ENCODE data around the gene PPOX.

PPOX gene

DNA sequence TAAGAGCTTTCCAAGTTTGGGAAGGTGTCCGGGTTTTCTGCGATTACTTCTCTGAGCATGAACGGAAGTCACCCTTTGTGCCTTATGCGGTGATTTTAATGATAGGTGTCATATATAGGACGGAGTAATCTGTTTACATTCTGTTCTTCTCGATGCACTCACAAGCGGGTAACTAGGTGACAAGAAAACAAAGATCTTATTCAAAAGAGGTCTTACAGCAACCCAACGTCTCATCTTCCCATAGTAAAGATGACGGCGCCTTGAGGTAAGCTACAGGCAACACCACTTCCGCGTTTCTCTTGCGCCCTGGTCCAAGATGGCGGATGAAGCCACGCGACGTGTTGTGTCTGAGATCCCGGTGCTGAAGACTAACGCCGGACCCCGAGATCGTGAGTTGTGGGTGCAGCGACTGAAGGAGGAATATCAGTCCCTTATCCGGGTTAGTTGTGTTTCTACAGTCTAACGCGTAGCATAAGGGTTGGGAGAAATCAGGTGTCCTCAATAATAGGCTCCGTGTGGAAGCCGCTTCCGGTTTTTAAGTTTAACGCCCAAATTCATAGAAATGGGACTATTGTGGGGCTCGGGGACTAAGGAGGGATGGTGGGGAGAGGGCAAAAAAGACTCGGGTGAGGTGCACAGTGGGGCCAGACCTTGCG is 12.4 kb upstream of the PPOX start, which contains the start of gene UFC1:
Gene UFC1, plus strand, starts transcription at position 297 of the 656 bp plus-strand sequence. Its CDS starts 20 bp downstream, at position 317.
- DNase-seq (ENCODE audit: low spot score), result peak; percentile 80

DNA sequence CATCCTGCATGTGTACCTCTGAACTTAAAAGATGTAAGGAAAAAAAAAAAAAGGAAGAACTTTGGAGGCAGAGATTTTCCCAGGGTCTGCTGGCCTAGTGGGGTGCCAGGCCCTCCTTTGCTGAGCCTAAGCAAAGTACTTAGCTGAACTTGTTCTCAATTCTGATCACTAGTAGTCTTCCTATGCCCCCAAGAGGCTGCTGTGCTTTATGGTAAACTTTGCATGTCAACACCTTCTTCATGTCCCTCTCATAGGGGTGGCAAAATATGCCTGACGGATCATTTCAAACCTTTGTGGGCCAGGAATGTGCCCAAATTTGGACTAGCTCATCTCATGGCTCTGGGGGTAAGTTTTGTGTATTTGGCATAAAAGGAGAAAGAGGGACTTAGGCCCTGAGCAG is 8.4 kb upstream of the PPOX start:
- no peak for DNase-seq (ENCODE audit: low spot score)

DNA sequence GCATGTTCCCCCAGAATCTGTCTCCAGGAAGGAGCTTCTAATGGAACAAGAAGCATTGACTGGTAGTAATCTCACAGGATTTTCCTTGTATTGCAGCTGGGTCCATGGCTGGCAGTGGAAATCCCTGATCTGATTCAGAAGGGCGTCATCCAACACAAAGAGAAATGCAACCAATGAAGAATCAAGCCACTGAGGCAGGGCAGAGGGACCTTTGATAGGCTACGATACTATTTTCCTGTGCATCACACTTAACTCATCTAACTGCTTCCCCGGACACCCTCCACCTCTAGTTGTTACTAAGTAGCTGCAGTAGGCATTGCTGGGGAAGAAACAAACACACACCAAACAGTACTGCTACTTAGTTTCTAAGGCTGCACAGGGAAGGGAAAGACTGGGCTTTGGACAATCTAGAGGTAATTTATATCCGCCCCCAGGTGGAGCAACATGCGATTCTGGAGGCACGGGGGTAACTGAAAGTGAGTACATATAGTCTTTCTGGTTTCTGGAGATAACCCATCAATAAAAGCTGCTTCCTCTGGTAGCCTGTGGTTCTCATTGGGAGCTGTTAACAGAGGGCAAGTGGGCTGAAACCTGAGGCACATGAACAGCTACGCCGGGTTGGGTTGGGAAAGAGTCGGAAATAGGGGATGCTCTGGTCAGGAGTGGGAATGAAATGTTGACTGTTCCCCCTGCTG is 7.8 kb upstream of the PPOX start:
- DNase-seq (ENCODE audit: low spot score), result no peak

DNA sequence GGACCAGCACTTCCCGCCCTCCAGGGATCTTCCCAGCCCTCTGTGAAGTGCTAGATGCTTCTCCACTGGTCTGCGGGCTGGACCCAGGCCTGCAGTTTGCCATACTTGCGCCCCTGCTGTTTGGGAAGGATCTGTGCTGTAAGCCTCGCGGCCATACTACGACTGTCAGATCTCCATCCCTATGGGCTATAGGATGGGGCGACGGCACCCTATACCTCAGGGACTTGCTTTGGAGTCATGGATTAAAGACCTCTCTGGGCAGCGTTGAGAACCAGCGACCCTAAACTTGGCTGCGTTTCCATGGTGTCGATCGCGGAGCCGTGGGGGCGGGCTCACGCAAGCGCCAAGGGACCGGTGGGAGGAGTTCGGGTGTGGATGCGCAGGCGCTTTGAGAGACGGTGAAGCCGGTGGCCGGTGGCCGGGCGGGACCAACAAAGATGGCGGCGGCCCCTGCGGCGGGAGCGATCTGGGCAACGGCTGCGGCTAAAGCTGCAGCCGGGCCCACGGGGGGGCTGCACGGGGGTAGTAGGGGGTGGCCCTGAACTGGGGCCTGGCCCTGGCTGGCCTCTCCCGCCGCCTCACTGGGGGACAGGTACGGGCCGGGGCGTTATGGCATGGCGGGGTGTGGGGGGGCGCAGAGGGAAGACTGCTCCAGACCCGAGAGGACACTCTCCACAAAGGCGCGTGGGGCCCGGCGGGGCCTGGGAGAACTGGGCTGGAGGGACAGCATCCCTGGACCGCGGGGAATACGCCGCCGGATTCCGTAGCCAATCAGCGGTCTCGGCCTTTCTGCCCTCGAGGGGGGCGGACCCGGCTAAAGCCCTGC is 6.9 kb upstream of the PPOX start, which contains the start of gene USP21:
Gene USP21, plus strand, starts transcription at position 414 of the 826 bp plus-strand sequence. CDS start 1,141 bp downstream, outside the sequence.
- peak; percentile 94 for DNase-seq (ENCODE audit: low spot score)

DNA sequence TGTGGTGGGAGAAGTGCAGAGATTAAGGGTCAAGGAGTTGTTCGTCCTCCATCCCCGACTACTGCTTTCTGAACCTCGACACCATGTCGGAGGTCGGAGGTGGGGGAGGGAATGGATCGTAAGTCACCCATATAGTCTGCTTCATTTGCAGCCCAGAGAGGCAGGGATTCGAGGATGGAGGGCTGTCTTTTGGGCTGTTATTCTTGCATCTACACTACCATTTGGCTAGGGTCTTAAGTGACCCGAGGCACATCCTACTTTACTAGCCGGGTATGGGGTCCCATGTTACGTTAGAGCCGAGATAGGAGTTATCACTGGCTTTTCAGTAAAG is 6.3 kb upstream of the PPOX start:
- no peak for DNase-seq (ENCODE audit: low spot score)

DNA sequence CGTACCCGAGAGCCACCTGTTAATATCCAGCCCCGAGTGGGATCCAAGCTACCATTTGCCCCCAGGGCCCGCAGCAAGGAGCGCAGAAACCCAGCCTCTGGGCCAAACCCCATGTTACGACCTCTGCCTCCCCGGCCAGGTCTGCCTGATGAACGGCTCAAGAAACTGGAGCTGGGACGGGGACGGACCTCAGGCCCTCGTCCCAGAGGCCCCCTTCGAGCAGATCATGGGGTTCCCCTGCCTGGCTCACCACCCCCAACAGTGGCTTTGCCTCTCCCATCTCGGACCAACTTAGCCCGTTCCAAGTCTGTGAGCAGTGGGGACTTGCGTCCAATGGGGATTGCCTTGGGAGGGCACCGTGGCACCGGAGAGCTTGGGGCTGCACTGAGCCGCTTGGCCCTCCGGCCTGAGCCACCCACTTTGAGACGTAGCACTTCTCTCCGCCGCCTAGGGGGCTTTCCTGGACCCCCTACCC is 5.5 kb upstream of the PPOX start:
- no peak for DNase-seq (ENCODE audit: low spot score)

DNA sequence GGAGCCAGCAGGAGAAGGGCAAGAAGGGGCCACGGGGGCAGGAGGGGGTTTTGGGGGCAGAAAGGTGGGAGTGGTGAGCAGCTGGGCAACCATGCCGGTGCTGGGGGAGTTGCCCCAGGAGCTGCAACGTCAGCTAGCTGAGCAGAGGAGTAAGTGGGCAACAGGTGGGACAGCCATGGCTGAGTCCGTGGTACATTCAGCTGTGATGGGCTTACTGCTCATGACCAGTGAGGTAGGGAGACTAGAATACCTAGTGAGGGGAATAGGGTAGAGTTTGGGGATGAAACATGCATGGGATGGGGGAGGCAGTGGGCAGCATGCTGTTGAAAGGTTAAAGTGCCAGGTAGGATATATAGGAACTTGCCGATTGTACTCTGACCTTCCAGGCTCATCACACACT is 4.6 kb upstream of the PPOX start:
- DNase-seq (ENCODE audit: low spot score), result no peak

DNA sequence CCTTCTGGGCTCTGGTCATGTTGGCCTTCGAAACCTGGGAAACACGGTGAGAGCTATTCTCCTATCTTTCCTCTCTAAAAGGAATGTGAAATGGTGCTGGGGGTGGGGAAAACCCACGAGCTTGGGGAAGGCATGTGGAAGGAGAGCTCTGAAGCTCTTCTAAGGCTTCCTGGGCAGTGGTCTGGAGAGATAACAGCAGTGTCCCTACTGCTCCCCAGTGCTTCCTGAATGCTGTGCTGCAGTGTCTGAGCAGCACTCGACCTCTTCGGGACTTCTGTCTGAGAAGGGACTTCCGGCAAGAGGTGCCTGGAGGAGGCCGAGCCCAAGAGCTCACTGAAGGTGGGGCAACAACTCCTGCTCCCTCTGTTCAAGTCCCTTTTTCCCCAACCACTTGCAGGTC is 4.2 kb upstream of the PPOX start:
- no peak for DNase-seq (ENCODE audit: low spot score)

DNA sequence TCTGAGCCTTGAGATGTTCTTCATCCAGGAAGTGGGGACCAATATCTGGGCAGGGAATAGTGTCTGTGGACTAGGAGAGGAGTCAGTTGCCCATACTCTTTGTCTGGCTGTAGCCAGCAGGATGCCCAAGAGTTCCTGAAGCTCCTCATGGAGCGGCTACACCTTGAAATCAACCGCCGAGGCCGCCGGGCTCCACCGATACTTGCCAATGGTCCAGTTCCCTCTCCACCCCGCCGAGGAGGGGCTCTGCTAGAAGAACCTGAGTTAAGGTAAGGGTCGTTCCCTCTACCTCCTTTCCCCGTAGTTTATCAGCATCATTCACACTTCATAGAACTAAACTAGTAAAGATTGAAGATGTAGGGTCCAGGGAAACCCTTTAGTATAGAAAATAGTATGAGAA is 3.4 kb upstream of the PPOX start:
- no peak for DNase-seq (ENCODE audit: low spot score)

DNA sequence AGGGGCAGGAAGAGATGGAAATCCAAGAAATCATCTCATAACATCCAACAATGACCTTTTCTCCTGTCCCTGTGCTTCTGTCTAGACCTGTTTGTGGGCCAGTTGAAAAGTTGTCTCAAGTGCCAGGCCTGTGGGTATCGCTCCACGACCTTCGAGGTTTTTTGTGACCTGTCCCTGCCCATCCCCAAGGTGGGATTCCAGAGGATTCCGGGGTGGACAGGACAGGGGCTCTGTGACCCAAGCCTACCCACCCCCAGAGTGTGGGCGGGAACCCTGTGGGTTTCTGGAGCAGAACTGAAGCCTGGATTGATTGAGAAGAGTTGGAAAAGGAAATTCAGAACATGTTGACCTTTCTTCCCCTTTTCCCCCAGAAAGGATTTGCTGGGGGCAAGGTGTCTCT is 2.4 kb upstream of the PPOX start:
- no peak for DNase-seq (ENCODE audit: low spot score)

DNA sequence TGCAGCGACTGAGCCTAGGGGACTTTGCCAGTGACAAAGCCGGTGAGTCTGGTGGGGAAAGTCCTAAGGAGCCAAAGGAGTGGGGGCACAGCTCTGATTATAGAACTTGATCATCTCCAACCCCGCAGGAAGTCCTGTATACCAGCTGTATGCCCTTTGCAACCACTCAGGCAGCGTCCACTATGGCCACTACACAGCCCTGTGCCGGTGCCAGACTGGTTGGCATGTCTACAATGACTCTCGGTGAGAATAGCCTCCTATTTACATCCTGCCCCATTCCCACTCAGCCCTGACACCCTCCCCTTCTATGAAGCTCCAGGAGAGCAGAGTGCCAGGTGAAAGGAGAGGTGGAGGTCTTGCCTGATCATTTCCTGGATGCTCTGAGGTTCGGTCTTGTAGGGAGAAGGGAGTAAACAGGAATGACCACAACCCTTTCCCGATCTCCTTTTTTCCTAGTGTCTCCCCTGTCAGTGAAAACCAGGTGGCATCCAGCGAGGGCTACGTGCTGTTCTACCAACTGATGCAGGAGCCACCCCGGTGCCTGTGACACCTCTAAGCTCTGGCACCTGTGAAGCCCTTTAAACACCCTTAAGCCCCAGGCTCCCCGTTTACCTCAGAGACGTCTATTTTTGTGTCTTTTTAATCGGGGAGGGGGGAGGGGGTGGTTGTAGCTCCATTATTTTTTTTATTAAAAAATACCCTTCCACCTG is 1.2 kb upstream of the PPOX start:
- DNase-seq (ENCODE audit: low spot score), result no peak

DNA sequence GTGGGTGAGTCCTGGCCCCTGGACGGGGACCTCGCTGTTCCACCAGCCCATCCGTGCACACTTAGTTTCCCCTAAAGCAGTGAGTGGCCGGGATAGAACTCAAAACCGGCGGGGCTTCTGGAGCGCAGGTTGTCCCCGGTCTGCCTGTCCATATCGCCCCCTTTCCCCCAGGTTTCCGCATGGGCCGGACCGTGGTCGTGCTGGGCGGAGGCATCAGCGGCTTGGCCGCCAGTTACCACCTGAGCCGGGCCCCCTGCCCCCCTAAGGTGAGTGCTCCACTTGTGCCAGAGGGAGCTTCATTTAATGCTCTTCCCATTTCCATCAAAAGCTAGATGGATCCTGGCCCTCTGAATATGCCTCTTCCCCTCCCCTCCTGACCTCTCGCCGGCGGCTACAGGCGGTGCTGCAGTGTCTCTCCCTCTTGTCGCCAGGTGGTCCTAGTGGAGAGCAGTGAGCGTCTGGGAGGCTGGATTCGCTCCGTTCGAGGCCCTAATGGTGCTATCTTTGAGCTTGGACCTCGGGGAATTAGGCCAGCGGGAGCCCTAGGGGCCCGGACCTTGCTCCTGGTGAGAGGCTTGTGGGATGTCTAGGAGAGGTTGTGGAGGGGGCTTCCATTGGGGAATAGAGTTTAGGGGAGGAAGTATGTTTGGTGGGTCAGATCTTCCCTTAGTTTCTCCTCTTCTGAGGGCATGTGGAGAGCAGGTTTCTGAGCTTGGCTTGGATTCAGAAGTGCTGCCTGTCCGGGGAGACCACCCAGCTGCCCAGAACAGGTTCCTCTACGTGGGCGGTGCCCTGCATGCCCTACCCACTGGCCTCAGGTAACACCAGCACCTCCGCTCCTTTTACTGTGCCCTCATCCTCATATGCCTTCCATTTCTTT is 683 bp downstream of the PPOX start:
- DNase-seq (ENCODE audit: low spot score), result peak; percentile 31

DNA sequence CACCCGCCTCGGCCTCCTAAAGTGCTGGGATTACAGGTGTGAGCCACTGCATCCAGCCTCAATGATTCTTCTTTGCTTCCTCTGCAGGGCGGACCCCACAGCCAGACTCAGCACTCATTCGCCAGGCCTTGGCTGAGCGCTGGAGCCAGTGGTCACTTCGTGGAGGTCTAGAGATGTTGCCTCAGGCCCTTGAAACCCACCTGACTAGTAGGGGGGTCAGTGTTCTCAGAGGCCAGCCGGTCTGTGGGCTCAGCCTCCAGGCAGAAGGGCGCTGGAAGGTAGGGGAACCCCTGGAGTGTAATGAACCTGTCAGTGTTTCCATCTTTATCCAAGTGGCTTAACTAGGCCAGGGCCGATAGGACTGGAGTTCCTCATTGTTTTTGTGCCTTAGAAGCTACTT is 2.7 kb downstream of the PPOX start:
- DNase-seq (ENCODE audit: low spot score), result no peak

DNA sequence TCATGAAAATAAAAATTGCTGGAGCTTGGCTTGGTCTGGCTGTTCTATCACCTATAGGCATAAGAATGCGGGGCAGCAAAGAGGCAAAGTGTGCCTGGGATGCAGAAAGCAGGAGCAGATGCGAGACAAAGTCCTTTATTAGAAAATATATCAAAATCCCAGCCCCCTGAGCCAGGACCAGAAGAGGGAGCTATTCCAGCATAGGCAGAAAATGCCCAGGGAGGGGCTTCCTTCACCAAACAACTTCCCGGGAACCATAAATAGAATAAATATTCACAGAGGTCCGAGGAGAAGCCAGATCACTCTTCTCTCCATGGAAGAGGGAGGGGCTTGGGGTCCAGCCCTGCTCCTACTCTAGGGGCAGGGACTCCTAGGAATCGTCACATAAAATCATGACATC is 5.0 kb downstream of the PPOX start:
- peak; percentile 23 for DNase-seq (ENCODE audit: low spot score)

DNA sequence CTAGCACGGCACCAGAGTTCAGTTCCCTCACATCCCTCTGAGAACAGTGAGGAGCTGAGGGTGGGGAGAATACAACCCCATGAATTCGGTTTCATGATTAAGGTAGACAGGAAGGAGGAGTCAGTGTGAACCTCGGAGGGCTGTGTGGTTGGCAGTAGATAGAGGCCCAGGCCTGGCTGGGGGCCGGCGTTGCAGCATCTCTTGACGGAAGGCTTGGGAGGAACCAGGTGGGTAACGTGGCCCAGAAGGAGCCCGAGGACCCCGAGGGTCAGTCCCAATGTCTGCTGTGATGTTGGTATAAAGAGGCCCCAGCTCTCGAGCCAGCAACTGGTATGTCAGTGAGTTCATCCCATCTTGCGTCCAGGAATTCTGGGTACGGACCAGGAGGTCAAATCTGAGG is 5.5 kb downstream of the PPOX start:
- DNase-seq (ENCODE audit: low spot score), result no peak

DNA sequence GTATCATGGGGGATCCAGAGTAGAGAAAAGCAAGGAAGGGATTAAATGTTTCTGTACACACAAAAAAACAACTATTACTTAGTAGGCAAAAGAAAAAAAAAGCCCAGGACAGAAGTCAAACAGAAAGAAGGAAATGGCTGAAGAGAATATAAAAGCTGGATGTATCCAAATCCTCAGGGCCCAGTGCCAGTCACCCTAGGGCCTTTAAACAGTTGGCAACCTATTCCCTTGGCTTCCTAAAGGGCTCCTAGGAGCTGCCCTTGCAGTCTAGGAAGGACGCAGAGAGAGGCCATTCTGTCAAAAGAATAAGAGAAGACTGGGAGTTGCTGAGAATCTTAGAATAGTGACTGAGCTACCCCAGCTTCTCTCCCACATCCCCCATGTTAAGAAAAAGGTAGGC is 6.1 kb downstream of the PPOX start:
- no peak for DNase-seq (ENCODE audit: low spot score)

DNA sequence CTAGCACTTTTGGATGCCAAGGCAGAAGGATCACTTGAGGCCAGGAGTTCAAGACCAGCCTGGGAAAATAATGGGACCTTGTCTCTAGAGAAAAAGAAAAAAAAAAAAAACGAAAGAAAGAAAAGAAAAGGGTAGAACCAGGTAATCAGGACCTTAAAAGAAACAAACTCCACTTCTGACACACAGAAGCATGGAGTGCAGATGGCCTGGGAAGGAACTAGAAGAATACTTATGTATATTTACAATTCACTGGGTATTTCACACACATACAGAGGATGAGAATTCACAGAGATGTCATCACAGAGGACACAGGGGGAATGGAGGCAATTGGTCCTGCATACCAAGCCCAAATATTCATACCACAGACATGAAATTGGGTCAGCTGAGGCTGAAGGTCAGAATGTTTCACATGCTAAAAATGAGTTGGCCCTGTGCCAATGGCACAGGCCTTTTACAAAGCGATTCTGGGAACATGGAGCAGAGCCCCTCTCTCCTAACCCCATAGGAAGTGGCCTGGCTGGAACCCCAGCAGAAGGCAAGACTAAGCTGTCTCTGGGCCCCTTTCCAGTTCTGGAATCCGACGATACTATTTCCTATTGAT is 6.7 kb downstream of the PPOX start:
- DNase-seq (ENCODE audit: low spot score), result no peak

DNA sequence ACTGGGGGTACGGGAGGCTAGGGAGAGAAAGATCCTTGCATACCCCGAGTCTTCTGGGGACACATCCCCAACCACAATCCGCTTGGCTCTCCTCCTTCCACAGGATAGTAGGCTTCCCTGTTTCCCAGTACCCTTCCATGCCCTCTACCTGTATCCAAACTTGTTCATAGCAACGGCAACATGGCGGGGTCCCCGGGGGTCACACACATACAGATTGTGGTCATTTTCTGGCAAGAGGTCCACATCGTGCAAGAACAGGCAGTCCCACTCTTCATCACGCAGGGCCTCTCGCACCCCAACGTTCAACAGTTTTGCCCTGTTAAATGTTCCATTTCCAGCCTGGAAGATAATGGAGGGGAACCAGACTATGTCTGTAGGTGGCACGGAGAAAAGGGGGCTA is 7.5 kb downstream of the PPOX start:
- DNase-seq (ENCODE audit: low spot score), result no peak

DNA sequence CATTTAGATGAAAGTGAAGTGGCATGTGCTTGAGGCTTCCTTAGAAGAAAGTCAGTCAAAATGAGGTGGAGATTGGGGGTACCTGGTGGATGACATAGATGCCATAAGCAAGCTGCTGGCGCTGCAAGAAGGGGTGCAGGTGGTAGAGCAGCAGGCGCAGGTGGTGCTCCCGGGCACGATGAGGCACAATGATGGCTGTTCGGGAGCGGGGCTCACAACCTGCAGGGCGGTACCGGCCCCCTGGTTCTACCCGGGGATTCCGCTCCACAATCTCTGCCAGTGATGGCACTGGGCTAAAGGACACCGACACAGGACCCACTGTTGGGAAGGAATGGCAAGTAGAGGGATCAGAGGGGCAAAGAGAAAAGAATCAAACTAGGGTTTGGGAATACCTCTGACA is 8.7 kb downstream of the PPOX start:
- DNase-seq (ENCODE audit: low spot score), result no peak

DNA sequence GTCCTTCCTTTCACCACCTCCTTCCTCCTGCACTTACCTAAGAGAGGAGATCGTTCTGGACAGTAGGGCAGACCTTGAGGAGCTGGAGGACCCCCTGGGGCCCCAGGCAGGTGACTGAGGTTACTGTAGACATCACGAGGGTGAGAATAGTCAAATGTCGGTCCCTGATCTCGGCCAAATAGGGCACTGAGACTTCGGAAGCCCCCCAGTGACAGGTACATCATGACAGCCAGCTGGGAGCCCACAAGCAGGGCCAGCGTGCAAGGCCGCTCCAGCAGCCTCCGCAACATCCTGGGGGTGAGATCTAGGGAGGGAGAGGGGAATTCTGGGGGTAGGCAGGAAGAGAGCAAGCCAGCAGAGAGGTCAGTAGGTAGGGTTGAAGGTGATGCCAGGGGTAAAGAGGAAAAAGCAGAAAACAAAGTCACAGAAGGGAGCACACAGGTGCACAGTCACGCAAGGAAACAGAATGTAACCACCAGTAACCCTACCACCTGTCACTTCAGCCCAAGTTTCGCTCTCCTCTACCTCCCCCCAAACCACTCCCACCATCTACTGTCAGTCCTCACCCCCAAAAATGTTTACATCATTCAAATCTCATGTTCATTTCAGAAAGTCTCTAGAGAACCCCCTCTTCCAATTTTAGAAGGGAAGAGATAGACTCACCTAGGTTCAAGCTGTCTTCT is 9.7 kb downstream of the PPOX start:
- DNase-seq (ENCODE audit: low spot score), result no peak
